Right hindlimb (tissue), 1 donor: ENCODE results near the gene ANXA3.

Source experiments
- DNase-seq: peaks from one replicate; pipeline ENCODE4 v3.0.0-alpha.2; 2018

Gene ANXA3

DNA sequence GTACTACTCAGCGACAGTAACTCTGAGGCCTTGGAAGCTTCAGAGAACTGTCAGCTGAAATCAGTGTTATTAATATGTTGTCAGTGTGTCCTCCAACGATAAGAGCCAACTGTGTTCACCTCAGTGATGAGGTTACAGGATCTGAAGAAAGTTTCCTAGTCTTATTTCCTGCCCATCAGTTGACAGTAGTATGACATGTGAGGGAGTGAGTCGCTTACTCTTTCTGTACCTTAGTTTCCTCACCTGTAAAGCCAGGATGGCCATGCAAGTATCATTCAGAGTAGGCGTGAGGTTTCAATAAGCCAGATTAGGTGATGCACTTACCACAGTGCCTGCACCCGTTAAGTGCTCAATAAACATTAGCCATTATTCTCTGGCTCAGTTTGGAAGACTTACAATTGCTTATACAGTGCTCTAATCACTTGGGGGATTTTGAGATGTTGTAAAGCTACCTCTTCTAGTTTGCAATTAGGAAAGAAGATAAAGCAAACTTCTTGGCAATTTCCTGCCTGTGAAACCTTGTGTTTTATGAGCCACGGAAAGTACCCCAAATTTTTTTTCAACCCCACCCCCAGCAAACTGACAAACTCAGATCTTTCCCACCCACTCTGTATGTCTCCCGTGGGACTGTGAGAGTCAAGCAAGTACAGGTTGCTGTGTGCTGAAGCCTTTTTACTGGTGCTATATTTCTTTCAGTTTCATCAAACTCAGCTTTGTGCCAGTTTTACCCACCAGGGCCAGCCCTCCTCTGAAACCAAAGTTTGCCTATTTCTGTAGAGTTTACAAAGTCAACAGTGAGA, 62.2 kb downstream of the ANXA3 start:
- DNase-seq, result no peak

DNA sequence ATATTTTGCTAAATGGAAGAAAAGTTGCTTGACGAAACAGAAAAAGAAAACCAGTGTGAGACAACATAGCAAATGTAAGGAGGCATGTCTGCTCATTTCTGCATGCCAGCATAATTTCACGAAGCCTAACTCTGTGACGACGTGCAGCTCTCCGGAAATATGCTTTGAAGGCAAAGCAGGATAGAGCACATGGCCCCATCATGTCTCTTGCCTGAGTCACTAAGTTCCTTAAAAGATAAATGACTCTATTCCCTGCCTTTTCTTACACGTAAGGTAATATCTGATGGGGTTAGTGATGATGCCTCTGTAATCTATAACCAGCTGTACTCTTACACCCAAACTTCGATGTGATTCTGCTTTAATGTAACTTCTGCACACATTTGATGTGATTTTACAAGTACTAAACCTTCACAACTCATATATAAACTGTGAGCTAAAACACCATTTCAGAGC, 64.5 kb downstream of the ANXA3 start:
- no peak for DNase-seq

DNA sequence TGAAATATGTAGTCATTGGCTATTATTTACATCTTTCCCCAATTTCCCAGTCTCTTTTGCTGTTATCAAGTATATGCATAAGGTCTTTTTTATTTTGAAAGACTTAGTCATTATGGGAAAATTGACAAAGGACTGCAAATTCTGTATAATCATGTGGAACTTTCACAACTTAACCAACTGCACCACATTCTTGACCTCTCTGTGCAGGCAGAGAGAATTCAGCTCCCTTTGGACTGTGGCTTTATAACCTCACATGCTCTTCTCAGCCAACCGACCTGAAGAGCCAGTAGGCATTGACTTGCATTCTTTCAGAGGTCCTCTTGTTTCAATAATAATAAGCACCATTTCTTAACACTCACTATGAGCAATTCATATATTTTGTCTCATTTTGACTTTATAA, 66.9 kb downstream of the ANXA3 start:
- no peak for DNase-seq

DNA sequence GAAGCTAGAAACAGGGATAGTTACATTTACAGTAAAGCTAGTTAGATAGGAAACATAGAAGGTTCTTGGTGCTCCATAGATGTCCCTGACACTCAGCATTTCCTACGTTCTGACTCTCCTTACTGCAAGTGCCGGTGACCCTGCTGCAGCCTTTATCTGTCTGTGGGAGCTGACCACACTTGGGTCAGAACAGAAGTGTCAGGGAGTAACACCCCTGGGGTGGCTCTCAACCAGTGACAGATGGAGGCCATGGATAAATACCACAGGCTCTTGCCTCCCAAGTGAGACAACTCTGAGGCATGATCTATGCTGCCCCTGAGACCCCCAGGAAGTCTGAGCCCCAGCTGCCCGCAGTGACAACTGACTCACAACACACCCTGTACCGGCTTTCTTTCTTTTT, 69.8 kb downstream of the ANXA3 start:
- no peak for DNase-seq

DNA sequence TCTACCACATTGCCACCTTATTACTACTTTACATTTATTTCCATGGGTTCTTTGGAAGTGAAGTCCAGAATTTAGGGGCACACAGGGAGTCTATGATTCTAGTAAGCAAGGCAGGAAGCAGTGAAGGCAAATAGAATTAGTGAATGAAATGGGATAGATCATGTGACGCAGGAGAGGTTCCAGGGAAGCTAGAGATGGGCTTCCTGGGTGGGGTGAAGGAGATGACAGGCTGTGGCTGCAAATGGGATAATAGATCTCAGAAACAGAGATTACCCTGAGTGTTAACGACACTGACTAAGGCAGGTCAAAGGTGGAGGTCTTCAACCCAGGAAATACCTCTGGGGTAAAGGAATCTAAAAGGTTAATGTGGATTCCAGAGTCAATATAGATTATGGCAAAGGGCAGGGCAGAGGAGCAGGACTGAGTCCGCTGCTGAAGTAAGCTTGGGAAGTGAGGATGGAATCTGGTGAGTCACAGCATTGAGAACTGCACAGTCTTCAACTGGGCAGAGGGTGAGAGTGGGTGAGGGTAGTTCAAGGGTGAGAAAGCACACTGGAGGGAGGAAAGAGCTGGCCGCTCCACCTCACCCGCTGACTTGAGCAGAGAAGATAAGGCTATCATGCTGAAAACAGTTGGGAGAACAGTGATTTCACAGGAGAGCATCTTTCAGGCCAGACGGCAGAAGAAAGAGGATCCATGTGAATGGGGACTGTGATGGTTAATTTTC, 70.8 kb downstream of the ANXA3 start:
- DNase-seq, result no peak

DNA sequence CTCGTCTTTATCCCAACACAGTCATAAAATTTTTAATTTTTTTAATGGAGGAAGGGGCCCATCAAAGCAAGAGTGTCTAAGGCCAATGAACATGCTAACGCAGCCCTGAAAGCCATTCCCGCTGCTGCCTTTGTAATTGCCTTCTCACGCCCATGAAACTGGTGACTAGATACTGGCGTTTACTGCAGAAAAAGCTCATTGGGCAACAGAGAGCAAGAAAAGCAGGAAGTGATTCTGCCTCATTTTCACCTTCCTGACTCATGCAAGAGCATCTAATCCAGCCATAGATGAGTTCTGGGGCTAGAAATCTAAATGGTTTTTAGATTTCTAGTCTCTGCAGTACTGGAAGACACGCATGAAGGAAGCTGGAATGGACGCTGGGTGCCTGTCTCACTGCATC, 72.5 kb downstream of the ANXA3 start:
- DNase-seq, result no peak

DNA sequence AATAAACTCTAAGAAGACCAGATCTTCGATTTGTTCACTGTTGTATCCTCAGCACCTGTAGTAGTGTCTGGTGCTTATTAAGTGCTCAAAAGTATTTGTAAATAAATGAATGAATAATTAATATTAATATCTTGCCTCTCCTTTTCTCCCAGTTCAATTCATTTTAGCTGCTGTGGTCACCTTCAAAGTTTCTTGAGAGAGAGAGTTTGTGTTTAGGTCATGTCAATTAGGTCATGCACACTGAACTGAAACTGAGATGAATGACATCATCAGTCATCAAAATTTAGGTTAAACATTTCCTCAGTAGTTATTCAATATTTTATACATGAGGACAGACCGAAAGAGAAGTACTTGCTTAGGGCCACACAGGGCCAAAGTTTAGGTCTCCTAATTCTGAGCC, 73.5 kb downstream of the ANXA3 start:
- no peak for DNase-seq

DNA sequence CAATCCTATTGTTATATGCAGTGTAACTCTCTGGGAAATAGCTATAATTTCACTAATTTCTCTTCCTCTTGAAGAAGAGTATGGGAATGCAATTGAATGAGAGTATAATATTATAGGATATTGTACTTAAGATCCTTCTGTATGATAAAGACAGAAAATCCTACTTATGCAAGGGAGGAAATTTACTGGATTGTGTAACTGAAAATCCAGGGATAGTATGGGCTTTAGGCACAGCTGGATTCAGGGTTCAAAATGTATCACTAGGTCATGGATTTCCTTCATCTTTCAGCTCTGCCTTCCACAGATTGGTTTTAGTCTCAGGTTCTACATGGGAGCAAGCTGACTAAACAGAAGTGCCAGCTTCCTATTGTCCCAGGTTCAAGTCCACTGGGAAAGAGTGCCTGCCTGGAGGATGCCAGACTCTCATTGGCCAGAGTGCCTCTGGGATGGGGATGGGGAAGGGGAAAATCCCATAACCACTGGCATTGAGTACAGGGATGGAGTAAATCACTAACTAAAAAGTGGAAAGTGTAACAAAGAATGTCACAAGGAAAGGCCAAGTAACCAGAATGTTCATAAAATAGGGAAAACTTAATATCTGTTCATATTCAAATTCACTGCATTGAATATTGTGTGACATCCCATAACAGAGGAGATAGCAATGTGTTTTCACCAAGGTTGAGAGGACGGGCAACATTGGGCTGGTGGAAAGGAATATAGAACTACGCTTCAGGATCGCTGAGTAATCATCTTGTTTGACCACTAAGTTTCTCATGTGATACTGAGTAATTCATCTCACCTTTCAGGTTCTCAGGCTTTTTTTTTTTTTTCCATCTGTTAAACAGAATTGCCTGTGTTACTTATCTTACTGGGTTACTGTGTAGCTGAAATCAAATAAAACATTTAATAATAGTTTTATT, 75.7 kb downstream of the ANXA3 start:
- no peak for DNase-seq

DNA sequence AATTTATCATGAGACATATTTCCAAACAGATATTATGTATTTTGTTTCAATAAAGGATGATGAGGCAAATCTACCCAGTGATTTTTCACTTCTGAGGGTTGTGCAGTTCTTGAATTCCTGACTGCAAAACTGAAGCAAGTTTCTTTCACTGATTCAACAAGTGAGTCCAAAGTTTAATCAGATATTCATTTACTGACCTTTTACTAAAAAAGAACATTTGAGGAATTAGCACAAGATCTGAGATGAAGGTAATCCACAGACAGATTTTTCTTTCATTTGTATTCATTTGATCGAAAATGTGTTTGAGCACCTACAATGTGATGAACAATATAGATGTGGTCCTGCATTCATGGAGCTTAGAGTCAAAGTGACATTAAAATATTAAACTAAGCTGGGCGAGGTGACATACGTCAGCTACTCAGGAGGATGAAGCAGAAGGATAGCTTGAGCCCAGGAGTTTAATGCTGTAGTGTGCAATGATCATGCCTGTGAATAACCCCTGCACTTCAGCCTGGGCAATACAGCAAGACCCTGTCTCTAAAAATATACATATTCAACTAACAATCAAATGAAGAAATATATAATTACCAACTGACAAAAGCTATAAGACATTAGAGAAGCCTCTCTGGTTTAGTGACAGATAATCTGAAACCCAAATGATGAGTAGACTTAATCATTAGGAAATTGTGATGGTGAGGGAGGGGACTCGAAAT, 76.6 kb downstream of the ANXA3 start:
- no peak for DNase-seq

DNA sequence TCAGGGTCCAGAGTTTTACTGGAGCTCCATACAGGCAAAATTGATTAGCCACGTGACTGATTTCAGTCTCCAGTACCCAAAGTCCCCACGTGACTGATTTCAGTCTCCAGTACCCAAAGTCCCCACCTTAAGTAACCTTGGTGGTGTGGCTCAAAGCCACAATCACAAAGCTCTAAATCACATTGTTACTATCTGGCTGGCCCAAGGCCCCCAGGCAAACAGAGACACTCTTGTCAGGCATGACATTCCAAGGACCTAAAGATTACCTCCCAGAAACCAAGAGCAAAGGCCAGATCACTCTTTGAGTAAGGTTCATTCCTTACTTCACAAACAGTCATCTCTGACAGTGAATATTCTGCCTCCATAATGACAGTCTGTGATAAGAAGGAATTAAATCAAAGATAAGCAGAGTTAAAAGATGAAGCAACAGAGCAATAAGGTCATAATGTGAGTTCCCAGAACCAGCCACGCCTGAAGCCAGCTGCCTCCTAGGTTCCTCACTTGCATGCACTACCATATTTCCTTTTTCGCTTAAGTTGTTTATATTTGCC, 78.5 kb downstream of the ANXA3 start:
- no peak for DNase-seq

DNA sequence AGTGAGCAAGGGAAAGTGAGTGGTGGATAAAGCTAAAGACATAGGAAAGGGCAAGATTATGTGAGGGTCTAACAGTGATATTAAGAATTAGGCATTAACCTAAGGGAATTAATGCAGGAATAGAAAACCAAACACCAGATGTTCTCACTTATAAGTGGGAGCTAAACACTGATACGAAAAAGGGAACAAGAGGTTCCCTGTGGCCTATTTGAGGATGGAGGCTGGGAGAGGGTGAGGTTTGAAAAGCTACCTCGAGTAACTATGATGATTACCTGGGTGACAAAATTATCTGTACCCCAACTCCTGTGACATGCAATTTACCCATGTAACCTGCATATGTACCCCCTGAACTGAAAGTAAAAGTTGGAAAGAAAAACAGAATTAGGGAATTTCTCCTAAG, 79.0 kb downstream of the ANXA3 start:
- no peak for DNase-seq

DNA sequence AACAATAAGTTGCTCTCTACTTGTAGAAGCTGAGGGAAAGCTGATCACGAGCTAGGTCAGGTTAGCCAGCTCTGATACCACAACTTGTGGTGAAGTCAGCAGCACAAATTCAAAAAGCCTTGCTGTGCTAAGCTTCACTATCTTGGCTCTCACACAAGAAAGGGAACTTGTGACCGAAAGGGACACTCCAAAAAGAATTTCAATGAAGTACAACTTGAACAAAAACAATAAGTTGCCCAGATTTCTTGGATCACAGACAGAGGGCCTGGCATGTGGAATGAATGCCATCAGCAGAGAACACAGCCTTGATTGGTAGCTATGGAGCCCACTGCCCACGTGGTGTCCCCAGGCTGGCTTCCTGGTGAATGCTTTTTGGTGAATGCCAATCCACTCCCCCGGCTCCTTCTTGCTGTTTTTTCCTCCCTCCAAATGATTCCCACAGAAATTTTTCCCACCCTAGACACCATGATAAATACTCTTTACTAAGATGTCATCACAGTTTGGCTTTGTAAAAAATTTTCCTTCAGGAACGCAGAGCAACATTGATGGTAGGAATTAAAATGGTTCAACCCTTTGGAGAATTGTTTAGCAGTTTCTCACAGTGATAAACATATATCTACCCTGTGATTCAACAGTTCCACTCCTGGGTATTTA, 82.6 kb downstream of the ANXA3 start:
- DNase-seq, result no peak

DNA sequence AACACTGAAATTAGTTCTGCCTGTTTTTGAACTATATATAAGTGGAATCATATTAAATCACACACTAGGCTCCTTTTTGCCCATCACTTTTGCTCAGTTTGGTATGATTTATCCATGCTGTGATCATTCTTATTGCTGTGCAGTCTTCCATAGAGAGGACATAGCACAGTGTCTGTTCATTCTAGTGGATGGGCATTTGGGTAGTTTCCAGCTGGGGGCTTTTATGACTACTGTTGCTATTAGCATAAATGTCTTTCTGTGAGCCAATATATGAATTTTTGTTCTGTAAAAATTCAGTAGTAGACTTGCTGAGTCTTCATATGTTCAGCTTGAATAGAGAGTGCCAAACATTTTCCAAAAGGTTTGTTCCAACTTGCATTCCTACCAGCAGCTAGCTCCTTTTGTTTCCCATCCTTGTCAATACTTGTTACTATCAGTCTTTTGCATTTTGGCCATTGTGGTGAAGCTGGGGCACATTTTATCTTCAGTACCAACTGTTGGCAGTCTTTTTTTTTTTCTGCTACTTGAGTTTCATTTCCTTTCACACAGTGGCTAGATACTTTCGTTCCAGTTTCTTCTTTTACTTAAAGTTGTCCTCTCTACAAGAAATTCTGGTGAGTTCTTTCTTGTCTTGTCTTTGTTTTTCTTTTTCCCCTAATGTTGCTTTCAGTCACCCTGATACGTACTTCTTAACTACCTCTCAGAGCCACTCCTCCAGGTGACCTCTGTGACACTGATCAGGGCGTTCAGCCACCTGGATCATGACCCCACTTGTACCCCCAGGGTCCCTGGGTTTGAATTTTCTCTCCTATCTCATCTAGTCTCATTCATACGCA, 87.0 kb downstream of the ANXA3 start:
- no peak for DNase-seq

DNA sequence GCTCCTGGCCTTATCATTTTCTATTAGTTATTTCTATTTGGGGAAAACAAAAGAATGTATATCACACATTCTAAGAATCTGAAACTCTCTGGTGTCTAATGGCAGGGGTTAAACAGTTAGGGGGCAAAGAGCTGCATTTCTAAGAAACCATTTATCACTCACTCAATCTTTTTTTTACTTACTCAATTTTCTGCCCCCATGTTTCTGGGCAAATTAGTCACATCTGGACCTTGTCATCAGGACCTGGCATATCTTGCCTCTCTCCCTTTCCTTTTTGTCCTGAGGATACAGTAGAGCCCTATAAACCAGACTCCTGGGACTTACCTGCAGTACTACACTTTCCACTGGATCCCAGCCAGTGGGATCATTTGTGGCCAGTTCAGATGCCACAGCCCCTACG, 89.1 kb downstream of the ANXA3 start:
- DNase-seq, result no peak

DNA sequence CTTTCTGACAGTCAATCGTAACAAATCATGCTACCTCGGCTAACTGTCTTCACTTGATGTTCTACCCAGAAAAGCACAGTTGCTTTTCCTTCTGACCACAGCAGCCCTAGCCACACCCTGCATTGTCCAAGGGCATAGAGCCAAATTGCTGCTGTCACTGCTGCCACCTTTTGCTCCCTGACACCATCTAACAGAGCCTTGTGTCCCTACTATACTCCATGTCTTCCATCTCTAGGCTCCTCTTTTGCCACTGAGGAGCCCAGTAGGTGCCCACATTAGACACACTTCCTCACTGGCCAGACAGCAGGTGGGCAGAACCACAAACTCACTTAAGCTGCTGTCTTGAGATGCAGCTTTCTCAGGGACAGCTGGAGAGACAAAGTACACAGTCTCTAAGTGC, 91.4 kb downstream of the ANXA3 start:
- DNase-seq, result no peak

DNA sequence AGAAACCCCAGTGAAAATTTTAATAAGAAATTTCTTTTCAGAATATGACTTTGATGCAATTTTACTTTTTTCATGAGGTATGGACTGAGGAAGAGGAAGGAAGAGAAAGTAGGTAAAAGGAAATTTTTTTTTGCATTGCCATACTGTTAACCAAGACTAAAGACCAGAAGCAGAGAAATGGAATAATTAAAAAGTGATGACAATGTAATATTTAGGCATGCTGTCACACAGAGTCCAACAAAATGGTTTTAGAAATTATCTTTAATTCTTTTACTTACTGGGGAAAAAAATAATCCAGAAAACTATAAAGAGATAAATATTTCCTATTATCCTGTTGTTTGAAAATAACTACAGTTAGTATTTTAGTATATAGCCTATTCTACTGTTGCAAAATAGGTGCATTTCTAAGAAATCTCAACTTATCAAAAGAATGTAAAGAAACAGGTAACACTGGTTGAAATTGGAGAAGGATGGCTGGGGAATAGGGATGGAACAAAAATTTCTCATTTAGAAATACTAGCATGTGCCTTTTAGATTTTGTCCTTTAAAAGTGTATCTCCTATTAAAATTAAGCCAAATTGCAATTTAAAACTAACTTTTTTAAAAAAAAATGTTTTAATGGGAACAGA, 92.6 kb downstream of the ANXA3 start:
- no peak for DNase-seq

DNA sequence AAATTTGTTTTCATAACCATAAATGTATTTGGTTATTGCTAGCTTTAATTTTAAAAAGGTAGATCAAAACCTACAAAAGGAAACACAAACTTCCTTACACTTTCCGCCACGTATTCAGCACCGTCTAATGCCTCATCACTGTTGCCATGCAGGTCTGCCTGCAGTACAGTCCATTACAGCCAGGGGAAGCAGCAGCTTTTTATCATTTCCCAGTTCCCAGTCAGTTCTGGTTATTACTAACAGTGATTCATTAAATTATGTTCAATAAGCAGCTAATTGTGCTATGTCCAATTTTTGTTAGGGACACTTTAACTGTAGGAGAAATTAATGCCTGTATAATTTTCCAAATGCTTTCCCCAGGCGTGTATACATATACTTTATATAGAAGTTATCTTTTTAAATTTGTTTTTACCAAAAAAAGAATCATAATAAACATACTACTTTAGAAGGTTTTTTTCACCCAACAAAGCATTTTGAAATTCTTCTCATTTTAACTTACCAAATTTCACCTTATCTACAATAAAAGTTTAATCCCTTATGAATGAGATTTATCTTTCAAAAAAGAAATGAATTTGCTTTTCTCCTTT, 93.3 kb downstream of the ANXA3 start:
- peak; percentile 66 for DNase-seq

DNA sequence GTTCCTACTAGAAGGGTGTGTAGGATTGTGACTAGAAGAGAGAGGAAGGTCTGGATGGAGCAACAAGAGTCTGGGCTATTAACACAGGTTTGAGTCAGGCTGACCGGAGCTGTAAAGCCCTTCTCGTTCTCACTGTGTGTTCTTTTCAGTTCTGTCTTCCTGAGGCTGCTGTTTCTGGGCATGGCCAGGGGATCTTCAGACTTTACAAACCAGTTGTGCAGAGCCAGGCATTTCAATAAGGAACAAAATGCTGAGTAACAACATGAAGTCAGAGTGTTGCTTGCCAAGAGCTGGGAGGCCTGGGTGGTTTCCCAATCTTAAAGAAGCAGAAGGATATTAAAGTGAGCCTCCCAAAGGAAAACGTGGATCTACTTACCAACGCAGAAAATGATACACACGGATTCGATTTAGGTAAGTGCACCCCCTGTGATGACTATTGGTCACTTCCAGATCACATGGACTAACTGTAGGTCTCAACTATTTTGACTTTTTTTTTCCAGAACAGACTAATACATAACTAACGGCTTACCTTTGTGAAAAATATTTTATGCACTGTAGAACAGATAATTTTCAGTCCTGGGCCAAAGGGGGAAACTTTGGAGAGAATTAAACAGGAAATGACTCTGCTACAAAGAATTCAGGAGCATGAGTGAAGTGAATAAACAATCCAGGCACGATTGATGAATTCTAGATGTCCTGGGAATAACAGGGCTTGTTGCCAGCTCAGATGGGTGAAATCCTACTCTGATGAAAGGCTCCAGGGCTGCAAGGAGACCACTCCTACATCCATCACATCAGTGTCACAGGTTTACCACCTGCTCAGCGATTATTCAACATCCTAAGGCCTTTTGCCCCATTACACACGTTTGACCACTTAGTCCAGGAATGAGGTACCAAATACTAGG, 94.5 kb downstream of the ANXA3 start:
- peak; percentile 86 for DNase-seq

DNA sequence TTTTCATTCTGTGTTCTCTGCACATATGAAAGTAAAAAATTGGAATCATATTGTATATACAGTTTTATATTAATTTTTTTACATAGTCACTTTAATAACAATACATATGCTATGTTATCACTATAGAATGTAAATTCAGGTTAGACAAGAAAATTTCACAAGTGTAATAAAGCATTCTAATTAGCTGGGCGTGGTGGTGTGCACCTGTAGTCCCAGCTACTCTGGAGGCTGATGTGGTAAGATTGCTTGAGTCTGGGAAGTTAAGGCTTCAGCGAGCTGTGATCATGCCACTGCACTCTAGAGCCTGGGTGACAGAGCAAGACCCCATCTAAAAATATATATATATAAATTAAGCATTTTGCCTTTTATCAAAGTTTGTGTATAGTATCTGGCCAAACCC, 95.7 kb downstream of the ANXA3 start:
- DNase-seq, result no peak
